HG02938 (cell line): Measurements from ENCODE around the gene ERBB4.

ENCODE experiments used
- ATAC-seq: cut with Tn5 transposase; IDR thresholded peaks from one replicate; pipeline ENCODE4 v1.9.1; 2021; ENCODE audit warnings: mild to moderate bottlenecking, moderate library complexity; ENCODE audit not compliant: unreplicated experiment

ERBB4 gene

DNA sequence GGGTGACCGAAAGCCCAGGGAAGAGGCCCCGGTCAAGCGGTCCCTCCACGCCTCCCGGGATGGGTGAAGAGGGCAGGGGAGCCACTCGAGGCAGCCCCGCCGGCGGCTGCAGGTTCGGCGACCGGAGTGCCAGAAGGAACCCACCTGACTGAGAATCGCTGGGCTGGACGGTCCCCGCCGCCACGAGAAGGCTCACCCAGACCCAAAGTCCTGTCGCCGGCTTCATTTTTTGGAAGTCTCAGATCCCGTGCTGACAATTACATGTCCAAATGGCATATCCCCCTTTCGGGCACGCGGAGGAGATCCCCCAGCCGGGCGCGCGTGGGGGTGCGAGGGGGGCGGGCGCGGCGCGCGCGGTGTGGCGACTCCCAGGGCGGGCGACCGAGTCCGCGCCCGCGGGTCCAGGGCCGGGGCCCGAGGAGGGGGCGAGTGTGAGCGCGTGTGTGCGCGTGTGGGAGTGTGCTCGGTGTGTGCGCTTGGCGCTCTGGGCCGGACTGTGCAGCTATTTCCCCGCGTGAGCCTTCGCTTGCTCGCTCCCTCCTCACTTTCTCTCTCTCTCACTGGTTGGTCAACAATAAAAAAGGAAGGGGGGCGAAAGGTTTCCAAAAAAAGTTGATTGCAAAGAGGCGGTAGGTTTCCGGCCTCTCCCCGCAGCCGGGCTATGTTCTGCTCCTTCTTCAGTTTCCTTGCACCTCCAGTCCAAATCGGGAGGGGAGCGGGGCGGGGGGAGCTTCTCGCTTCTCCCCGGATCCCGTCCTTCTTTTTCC, at the start of gene ERBB4:
Gene ERBB4, minus strand, starts transcription at position 498 of the 767 bp plus-strand sequence. Its CDS starts 272 bp downstream, at position 226.
- ATAC-seq, result no peak

DNA sequence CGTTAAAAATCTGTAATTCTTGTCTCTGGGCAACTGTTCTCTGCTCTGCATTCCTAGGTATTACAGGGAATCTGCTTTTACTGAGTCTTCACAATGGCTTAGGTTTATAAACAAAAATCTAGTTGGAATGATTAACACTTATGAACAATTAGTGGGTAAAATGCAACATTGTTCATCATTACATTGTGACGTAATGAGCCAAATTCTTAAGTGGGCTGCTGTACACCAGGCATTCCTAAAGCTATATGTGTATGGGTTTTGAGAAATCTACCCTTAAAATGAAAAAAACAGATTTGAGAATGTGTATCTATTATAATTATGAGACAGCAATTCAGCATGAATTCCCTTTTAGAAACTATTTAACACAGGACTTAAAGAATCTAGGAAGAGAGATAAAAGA, 41.5 kb upstream of the ERBB4 start:
- no peak for ATAC-seq

DNA sequence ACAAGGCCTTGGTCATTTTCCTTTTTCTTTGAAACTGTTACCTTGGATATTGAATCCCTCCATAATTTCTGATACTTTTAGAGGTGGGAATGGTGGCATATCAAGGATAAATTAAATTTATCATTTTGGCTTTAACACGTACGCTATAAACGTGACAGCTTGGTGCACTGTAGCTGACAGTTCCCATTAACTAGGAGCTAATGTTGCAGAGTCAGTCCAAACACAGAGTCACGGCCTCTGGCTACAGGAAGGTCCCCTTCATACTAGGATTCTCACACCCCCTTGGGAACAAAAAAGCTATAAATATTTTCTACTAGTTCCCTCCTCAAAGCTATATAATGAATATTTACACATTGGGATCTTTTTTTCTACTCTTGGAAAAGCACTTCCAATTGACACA, 17.7 kb upstream of the ERBB4 start:
- no peak for ATAC-seq

GRCh38 chr2:212554233-212554632, 15.6 kb upstream of the ERBB4 start:
- no peak for ATAC-seq

DNA sequence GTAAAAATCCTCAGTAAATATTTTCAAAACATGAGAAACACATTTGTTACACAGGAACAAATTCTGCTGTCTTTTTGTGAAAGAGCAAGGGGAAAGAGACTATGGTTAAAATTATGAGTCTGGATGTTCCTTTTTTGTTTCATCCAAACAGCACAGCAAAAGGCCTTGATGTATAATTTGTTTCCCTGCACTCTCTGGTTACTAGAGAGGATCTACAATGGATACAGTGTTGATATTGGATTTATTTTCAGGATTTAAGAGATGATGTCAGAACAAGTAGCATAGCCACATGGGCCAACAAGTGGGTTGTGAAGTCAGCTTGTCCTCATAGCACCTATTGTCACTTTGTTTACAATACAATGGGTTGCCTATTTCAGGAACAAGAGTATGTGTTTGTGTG, 11.3 kb upstream of the ERBB4 start:
- no peak for ATAC-seq

- no peak for ATAC-seq
Observed at GRCh38 chr2:212549463-212549862, 10.9 kb upstream of the ERBB4 start.

DNA sequence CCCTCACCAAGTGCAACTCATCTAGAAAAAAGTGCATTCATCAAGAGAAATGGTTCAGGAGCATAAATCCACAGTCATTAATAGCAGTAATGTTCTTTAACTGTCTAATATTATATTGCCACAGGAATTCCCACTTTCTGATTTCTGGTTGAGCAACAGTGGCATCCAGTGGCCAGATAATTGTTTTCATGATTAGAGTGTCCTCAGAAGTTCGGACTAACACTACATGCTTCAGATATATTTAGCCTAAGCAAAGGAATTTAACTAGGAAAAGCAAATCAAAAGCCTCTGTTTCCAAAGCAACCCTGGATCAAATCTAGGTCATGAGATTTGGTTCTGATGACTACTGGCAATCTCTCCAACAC, 9.8 kb upstream of the ERBB4 start:
- ATAC-seq, result no peak

DNA sequence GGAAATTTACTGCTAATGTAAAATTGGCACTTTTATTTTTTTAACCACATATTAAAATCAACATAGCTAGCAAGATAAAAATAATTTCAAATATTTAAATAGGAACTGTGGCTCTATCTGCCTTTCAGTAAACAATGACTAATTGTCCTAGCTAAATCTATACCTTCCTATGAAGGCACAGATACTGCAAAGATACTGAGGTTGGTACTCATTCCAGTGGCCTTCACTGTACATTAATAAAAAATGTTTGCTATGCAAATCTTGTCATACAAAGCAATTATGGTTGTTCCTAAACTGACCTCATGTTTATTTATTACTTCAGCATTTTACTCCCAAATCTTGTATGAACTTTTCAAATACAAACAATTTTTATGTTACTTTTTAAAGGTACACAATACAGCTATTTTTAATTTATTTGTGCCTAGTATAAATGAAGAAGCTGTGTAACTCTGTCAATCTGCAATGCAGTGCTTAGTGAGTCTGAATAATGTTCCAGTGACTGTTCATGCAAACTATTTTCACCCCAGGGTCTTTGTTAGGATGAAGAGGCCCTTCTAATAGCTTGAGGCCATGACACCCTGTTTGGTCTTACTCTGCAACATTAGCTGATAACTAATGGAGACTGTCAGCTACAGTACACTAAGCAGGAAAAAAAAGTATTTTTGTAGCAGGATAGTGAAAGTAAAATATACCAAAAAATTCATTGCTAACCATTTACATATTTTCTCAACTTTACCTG, 9.3 kb upstream of the ERBB4 start:
- ATAC-seq, result no peak

GRCh38 chr2:212546669-212547068, 8.1 kb upstream of the ERBB4 start:
- no peak for ATAC-seq

DNA sequence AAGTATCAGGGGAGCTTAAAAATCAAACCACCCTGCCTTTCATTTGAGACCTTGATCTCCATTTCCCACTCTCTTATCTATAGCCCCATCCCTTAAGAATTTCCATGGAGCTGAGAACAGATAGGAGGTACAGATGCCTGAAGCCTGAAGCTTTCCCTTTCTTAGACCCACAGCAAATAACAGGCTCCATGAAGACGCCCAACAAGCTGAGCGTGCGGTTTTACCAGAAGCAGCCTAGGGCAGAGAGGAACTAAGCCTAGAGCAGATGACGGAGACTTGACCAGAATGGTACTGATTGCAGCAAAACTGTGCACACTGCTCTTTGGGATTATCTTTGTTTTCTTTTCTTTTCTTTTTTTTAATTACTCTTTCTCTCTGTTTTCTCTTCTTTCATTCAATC, 1.7 kb upstream of the ERBB4 start:
- no peak for ATAC-seq

DNA sequence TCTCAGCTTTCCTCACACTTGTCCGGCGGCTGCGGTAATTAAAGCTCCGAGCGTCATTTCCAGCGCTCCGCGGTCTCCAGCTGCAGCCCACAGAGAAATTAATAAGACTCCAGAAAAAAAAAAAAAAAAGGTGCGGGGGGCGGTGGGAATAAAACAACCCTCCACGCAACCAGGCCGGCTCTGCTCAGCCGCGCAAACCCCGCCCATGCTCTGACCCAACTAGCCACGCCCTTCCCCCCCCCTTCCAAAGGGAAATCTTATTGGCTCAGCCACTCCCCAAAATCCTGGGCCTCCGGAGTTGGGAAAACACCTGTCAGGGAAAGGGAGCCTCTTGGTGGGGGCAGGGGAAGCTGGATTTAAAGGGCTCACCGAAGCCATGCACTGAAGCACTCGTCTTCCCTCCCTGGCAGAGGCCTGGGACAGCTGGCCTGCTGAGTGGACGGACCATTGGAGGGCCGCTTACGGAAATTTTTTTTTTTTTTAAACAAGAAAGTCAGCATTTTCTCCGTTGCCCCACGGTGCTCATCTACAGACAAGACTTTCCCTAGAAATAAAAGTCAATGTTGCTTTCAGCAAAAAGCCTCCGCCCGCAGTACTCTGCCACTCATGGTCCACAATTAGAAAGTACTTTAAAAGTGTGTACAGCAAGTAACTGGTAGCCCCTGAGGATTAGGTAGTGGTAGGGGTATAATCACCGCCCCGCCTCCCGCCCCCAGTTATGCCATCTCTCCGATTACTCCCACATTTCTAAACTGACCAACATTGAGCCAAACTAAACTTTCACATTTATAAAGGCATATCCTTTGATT, 674 bp upstream of the ERBB4 start:
- ATAC-seq, result no peak

- ATAC-seq, result no peak
Observed at GRCh38 chr2:212537726-212538304, 787 bp downstream of the ERBB4 start.

- ATAC-seq, result no peak
Observed at GRCh38 chr2:212536817-212537725, 1.5 kb downstream of the ERBB4 start.

- no peak for ATAC-seq
Observed at GRCh38 chr2:212535996-212536816, 2.4 kb downstream of the ERBB4 start.

DNA sequence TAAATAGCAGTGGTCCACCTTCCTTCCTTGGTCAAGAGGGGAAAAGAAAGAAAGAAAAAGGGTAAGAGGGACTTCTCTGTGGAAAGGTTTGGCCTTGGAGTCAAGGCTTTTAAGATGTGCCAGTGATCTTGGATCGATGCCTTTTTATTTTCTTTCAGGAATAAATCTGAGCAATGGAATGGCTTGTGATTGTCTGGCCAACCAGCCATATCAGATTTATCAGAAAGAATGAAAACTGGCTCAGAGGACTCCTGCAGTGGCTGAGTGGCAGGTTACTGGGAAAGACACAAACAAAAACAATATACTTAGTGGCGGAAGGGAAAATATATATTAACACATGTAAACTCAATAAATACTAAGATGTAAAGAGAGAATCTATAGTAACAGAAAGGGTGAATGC, 4.3 kb downstream of the ERBB4 start:
- no peak for ATAC-seq

DNA sequence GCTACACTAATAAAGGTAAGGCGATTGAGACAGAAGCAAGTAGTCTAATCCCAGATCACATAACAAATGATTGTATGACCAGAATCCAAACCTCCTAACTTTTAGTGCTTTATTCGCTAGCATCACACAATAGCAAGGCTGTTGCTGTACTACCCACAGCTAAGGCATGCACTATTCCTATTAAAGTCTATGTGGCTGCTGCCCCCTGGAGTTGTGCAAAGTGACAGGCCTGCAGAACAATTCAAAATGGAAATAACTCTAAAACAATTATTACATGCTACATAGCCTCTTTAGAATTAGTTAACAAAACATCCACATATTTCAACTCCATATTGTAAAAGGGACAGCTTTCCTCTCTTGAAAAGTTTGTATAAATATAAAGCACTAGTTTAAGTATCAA, 6.0 kb downstream of the ERBB4 start:
- no peak for ATAC-seq

GRCh38 chr2:212532087-212532486, 6.5 kb downstream of the ERBB4 start:
- ATAC-seq, result no peak

DNA sequence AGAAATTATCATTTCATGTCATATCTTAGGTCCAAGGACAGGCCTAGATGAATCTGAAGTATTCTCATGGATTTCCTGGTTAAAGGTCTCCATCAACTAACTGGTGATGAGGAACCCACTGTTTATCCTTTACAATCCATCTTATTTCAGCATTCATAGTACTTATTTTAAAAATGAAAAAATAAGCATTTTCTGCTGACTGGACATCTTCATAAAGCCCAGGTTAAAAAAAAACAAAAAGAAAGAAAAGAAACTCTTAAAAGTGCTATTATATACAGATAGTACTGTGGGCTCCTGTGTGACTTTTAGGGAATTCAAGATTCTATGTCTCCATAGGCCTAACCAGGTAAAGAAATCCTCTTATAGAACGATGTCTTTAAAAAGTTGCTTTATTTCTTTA, 7.1 kb downstream of the ERBB4 start:
- ATAC-seq, result no peak

DNA sequence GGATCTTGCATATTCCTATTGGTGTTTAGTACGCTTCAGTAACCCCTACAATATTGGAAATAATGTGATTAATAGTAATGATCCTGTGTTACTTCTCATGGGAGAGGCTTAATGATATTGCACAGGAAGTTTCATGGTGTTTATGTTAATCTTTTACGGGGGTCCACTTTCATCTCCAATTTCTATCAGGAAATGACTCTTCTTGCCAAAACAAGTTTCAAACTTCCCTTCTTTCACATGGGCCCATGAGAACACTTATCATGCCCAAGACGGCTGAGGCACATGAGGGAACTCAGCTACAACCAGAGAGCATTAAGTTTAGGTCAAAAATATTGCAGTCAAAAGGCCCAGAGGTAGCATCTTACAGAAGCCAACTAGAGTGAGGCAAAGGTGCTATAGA, 7.6 kb downstream of the ERBB4 start:
- no peak for ATAC-seq
